Gastroesophageal sphincter (tissue), 4 donors: ENCODE results near the gene BAHCC1. TPM values are rescaled to one million over a fixed set of nuclear protein-coding genes. Genes with fewer than 3 reads are reported as not detected.
A peak's percentile ranks its signal among the peaks of the same experiment; 100 is the strongest.

Experiments used
- ATAC-seq: fragments of 150-250 bp; one replicate; pipeline ENCODE4 v1.9.1; 2016; ENCODE audit warnings: mild to moderate bottlenecking, moderate library complexity
- H3K27ac ChIP-seq, 4 donors: fragments of 200-600 bp; sonication (generic) in 3 of 4; 1 replicate in 3 of 4; 2 replicates in 1 of 4; pipeline ENCODE4 v1.5.1; 2016 to 2019
- H3K27me3 ChIP-seq: fragments of 200-600 bp; sonication (generic); one replicate; pipeline ENCODE4 v1.5.1; 2019
- H3K36me3 ChIP-seq, 2 donors: fragments of 200-600 bp; sonication (generic); one replicate each; pipeline ENCODE4 v1.5.1; 2019; ENCODE audit warnings: control low read depth in 1 of 2
- H3K4me1 ChIP-seq, 3 donors: fragments of 200-600 bp; sonication (generic); 1 replicate in 2 of 3; 2 replicates in 1 of 3; pipeline ENCODE4 v1.5.1; 2016 to 2019; ENCODE audit warnings: control low read depth in 2 of 3
- H3K4me3 ChIP-seq, 2 donors: fragments of 200-600 bp; sonication (generic); one replicate each; pipeline ENCODE4 v1.5.1; 2019; ENCODE audit warnings: mild to moderate bottlenecking in 1 of 2, moderate library complexity in 1 of 2
- H3K9me3 ChIP-seq, 3 donors: fragments of 200-600 bp; sonication (generic); one replicate each; pipeline ENCODE4 v1.5.1; 2017 to 2019; ENCODE audit warnings: control low read depth in 2 of 3
- EP300 ChIP-seq: sonication (generic); formaldehyde crosslinking; IDR thresholded peaks from one replicate; pipeline ENCODE4 v1.6.1; 2017; ENCODE audit warnings: antibody characterized with exemption, mild to moderate bottlenecking
- POLR2A ChIP-seq, 2 donors: fragments of 450-650 bp; IDR thresholded peaks; one replicate each; pipeline ENCODE4 v1.6.1; 2017; ENCODE audit warnings: antibody characterized with exemption in 2 of 2, mild to moderate bottlenecking in 2 of 2, moderate library complexity in 1 of 2
- POLR2AphosphoS5 ChIP-seq: sonication (generic); formaldehyde crosslinking; IDR thresholded peaks from one replicate; pipeline ENCODE4 v1.6.1; 2017; ENCODE audit warnings: antibody characterized with exemption
- WGBS, 2 donors: methylation state at CpG; one replicate each; pipeline ENCODE4 v1.1.5; 2018; ENCODE audit warnings: low coverage in 1 of 2; 5-methylcytosine and 5-hydroxymethylcytosine counted together
- total RNA-seq, 4 donors: library from RNA; depleted of rRNA; stranded (reverse); fragments of >200 nt; gene quantifications; one replicate each; pipeline ENCODE4 v1.1.0, GENCODE V29; 2016
- TF ChIP-seq, protein P1 (sequence below), 4 experiments: fragments of 200-600 bp in 2 of 4; fragments of 450-650 bp in 2 of 4; sonication (generic) in 1 of 4; IDR thresholded peaks; one replicate each; pipeline ENCODE4 v1.5.1; 2017 to 2019; ENCODE audit warnings: antibody characterized with exemption in 4 of 4, mild to moderate bottlenecking in 2 of 4, moderate library complexity in 2 of 4

Gene BAHCC1
- total RNA-seq, 4 donors from 2014 or later: 17.5 to 34.3 (median 19.5) TPM

DNA sequence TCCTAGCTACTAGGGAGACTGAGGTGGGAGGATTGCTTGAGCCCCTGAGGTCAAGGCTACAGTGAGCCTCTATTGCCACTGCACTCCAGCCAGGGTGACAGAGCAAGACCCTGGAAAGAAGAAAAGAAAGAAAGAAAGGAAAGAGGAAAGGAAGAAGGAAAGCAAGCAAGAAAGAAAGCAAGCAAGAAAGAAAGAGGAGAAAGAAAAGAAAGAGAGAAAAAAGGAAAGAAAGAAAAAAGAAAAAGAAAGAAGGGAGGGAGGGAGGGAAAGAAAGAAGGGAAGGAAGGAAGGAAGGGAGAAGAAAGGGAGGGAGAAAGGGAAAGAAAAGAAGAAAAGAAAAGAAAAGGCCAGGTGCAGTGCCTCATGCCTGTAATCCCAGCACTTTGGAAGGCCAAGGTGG lies 108.4 kb downstream of the BAHCC1 start:
- H3K36me3 ChIP-seq: peaks cover 0 to 5% of the 10 kb centered on the region in 2 donors
- no peak overlapping the region for H3K27ac ChIP-seq
- H3K4me1 ChIP-seq: peaks cover 0 to 5% (median 0%) of the 10 kb centered on the region in 3 donors
- no peak overlapping the region for H3K4me3 ChIP-seq
- ATAC-seq: no peak
- H3K27me3 ChIP-seq: no peaks in the 10 kb centered on the region
- no peaks in the 10 kb centered on the region for H3K9me3 ChIP-seq
- TF ChIP-seq POLR2A (IDR thresholded peaks at IDR 0.05) (no peak), EP300 (no peak), POLR2AphosphoS5 (no peak)
- TF ChIP-seq, protein P1, sequence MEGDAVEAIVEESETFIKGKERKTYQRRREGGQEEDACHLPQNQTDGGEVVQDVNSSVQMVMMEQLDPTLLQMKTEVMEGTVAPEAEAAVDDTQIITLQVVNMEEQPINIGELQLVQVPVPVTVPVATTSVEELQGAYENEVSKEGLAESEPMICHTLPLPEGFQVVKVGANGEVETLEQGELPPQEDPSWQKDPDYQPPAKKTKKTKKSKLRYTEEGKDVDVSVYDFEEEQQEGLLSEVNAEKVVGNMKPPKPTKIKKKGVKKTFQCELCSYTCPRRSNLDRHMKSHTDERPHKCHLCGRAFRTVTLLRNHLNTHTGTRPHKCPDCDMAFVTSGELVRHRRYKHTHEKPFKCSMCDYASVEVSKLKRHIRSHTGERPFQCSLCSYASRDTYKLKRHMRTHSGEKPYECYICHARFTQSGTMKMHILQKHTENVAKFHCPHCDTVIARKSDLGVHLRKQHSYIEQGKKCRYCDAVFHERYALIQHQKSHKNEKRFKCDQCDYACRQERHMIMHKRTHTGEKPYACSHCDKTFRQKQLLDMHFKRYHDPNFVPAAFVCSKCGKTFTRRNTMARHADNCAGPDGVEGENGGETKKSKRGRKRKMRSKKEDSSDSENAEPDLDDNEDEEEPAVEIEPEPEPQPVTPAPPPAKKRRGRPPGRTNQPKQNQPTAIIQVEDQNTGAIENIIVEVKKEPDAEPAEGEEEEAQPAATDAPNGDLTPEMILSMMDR (IDR thresholded peaks at IDR 0.05): no peak

DNA sequence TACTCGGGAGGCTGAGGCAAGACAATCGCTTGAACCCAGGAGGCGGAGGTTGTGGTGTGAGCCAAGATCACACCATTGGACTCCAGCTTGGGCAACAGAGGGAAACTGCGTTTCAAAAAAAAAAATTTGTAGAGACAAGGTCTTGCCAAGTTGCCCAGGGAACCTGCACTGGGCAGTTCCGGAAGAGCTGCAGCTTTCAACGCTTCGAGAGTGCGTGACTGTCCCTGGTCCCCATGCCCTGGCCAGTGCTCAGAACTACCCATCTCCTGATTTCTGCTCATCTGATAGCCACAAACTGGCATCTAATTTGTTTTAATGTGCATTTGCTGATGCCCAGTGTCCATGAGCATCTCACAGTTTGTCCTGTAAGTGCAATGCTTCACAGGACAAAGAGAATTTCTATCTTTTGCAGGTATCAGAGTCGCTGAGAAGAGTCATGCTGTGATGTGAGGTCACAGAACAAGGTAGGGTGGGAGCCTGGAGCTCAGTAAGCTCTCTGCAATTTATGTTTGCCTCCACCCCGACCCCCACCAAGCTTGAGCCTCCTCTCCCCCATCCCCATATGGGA lies 113.5 kb downstream of the BAHCC1 start:
- peaks cover 0 to 40% of the 10 kb centered on the region in 2 donors for H3K36me3 ChIP-seq
- no peak for ATAC-seq
- H3K27ac ChIP-seq: peak overlapping the region in 3 of 4 donors; percentile 96 to 100 (median 99)
- TF ChIP-seq POLR2AphosphoS5 (peak; percentile 30), POLR2A (IDR thresholded peaks at IDR 0.05) (peak in 1 of 2 donors; percentile 13), EP300 (no peak)
- TF ChIP-seq, protein P1 (IDR thresholded peaks at IDR 0.05): no peak
- H3K27me3 ChIP-seq: no peaks in the 10 kb centered on the region
- H3K4me3 ChIP-seq: peak overlapping the region; percentile 70 to 83
- no peaks in the 10 kb centered on the region for H3K9me3 ChIP-seq
- peaks cover 0 to 25% (median 6%) of the 10 kb centered on the region in 3 donors for H3K4me1 ChIP-seq
- WGBS, 2 donors: 27 to 39% methylated on average over 7 to 9 of the region's 10 CpGs

DNA sequence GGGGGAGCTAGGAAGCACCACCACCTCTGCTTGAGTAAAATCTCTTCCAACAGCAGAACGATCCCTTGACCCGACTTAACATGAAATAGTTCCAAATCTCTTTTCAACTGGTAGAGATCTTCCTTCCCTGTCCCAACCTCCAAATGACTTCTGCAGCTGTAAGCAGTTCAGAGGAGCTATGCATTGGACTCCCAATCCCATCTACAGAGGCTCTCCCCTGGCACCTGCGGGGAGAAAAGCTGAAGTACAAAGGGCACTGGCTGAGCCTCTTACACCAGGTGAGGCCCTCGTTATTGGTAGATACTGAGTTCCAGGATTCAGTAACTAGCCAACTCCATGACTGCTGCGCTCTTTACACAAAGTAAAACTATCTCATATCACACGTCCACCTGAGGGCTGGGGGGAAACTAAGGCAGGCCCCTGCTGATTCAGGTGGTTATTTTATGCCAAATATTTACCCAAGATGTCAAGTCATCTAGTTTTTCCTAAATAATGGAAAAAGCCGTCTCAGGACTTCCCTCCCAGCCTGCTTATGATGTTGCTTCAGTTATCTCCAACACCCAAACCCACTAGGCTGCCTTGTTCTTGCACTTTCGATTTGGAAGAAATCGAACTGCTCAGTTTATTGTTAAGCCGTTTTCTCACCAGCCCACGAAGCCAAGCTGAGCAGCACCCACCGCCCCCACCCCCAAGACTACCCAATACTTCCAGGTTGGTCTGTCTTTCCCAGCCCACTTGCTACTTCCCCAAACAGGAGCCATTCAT lies 114.1 kb downstream of the BAHCC1 start:
- peak overlapping the region; percentile 16 to 100 (median 98) for H3K27ac ChIP-seq
- H3K27me3 ChIP-seq: no peaks in the 10 kb centered on the region
- no peak for ATAC-seq
- H3K4me3 ChIP-seq: peak overlapping the region; percentile 70 to 83
- H3K9me3 ChIP-seq: no peaks in the 10 kb centered on the region
- no peak for TF ChIP-seq EP300
- TF ChIP-seq POLR2AphosphoS5: peak; percentile 3
- 5 to 9% methylated on average over 10 of the region's 12 CpGs for WGBS, 2 donors
- H3K4me1 ChIP-seq: peaks cover 0 to 32% (median 6%) of the 10 kb centered on the region in 3 donors
- peaks cover 0 to 40% of the 10 kb centered on the region in 2 donors for H3K36me3 ChIP-seq

DNA sequence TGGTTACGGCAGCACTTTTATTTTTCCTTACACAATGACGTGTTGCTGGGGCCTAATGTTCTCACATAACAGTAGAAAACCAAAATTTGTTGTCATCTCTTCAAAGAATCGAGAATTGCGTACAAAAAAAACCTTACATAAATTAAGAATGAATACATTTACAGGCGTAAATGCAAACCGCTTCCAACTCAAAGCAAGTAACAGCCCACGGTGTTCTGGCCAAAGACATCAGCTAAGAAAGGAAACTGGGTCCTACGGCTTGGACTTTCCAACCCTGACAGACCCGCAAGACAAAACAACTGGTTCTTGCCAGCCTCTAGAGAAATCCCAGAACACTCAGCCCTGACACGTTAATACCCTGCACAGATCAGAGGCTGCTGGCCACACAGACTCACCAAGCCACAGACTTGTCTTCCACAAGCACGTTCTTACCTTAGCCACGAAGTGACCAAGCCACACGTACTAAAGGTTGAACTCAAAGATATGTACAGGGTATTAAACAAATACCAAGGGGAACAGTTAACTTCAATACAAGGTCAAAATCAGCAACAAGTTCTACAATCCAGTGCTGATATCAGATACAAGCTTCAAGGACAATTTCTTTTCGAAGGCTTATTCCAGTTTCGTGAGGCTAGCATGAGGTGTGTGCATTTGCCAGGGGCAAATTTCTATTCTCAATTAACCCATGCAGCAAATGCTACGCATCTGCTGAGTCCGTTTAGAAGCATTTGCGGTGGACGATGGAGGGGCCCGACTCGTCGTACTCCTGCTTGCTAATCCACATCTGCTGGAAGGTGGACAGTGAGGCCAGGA lies 114.9 kb downstream of the BAHCC1 start:
- peak overlapping the region; percentile 70 to 83 for H3K4me3 ChIP-seq
- no peaks in the 10 kb centered on the region for H3K9me3 ChIP-seq
- H3K4me1 ChIP-seq: peaks cover 0 to 36% (median 6%) of the 10 kb centered on the region in 3 donors
- H3K27me3 ChIP-seq: no peaks in the 10 kb centered on the region
- TF ChIP-seq, protein P1 (IDR thresholded peaks at IDR 0.05): no peak
- TF ChIP-seq POLR2A (IDR thresholded peaks at IDR 0.05) (no peak), EP300 (no peak), POLR2AphosphoS5 (no peak)
- peaks cover 0 to 40% of the 10 kb centered on the region in 2 donors for H3K36me3 ChIP-seq
- H3K27ac ChIP-seq: peak overlapping the region; percentile 16 to 100 (median 98)
- WGBS, 2 donors: 1 to 8% methylated on average over 14 to 16 of the region's 22 CpGs
- ATAC-seq: no peak
